ENCODE results near the gene TMEM120B.

The TMEM120B gene

GRCh38 chr12:121806546-121807423 lies 94.2 kb downstream of the TMEM120B start:
- no peak for TF ChIP-seq CTCF (conservative IDR thresholded peaks at IDR 0.05; ENCODE audit: low read length)
- H3K4me3 ChIP-seq (ENCODE audit: low read length), result peak overlapping the region; percentile 75
- no peak for DNase-seq (ENCODE audit: low read depth)

- H3K4me3 ChIP-seq (ENCODE audit: low read length), result no peak overlapping the region
- TF ChIP-seq CTCF (conservative IDR thresholded peaks at IDR 0.05; ENCODE audit: low read length), result no peak
Measured at GRCh38 chr12:121807642-121808347, 95.2 kb downstream of the TMEM120B start.

GRCh38 chr12:121808623-121809022 lies 96.1 kb downstream of the TMEM120B start:
- H3K4me3 ChIP-seq (ENCODE audit: low read length), result no peak overlapping the region
- DNase-seq (ENCODE audit: low read depth), result no peak
- no peak for TF ChIP-seq CTCF (conservative IDR thresholded peaks at IDR 0.05; ENCODE audit: low read length)

More at GRCh38 chr12:121807642-121808347, 95.2 kb downstream of the TMEM120B start:
- no peak for DNase-seq (ENCODE audit: low read depth)

GRCh38 chr12:121809712-121810116 lies 97.2 kb downstream of the TMEM120B start:
- DNase-seq (ENCODE audit: low read depth), result no peak
- TF ChIP-seq CTCF (conservative IDR thresholded peaks at IDR 0.05; ENCODE audit: low read length), result no peak
- H3K4me3 ChIP-seq (ENCODE audit: low read length), result no peak overlapping the region

GRCh38 chr12:121810234-121810817 lies 97.8 kb downstream of the TMEM120B start:
- TF ChIP-seq CTCF (conservative IDR thresholded peaks at IDR 0.05; ENCODE audit: low read length), result no peak
- no peak for DNase-seq (ENCODE audit: low read depth)
- no peak overlapping the region; the same call in 1 of the 2 replicates for H3K4me3 ChIP-seq (ENCODE audit: low read length)

GRCh38 chr12:121810833-121811433 lies 98.4 kb downstream of the TMEM120B start:
- DNase-seq (ENCODE audit: low read depth), result no peak
- peak overlapping the region; percentile 85 for H3K4me3 ChIP-seq (ENCODE audit: low read length)
- TF ChIP-seq CTCF (conservative IDR thresholded peaks at IDR 0.05; ENCODE audit: low read length), result no peak

Data from AG10803 (cell line).